Sciatic nerve (tissue), 2 donors: ENCODE data around the gene YRDC. TPM values are rescaled to one million over a fixed set of nuclear protein-coding genes. Genes with fewer than 3 reads are reported as not detected.

Experiments used
- ATAC-seq: fragments of 200-7000 bp; cut with Tn5 transposase; one replicate; pipeline ENCODE4 v1.9.1; 2020; ENCODE audit warnings: mild to moderate bottlenecking, moderate library complexity
- DNase-seq: peaks from one replicate; pipeline ENCODE4 v3.0.0-alpha.2; 2020; ENCODE audit warnings: low spot score
- intact Hi-C: fragments of 100-400 bp; cut with DNase I; formaldehyde crosslinking; loops from one replicate; pipeline ENCODE4 v1.14.2; 2022
- total RNA-seq: library from RNA; stranded (reverse); fragmentation: NEBNext Ultra II Directional; extraction: Animal tissue kit (Norgen Biotek cat#: 25700); gene quantifications from one replicate; pipeline ENCODE4 v1.2.1, GENCODE V29; 2021
- donor health status: DM: no; HTN: no; CAD: no.
- donor health status: DM: no; HTN: no; CAD: no.

The YRDC gene
- total RNA-seq, 1 donor from 2014 or later, result 8.1 TPM

DNA sequence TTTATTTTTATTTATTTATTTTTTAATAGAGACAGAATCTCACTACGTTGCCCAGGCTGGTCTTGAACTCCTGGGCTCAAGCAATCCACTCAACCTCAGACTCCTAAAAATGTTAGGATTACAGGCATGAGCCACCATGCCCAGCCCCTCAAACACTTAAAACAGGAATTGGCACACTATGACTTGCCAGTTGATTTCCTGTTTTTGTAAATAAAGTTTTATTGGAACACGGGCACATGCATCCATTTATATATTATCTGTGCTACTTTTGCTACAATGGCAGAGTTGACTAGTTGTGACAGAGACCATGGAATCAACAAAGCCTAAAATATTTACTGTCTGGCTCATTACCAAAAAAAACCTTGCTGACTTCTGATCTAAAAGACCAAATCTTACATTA, 16.0 kb upstream of the YRDC start:
- no peak for DNase-seq
- no peak for ATAC-seq
- intact Hi-C loops, result no loop called here

DNA sequence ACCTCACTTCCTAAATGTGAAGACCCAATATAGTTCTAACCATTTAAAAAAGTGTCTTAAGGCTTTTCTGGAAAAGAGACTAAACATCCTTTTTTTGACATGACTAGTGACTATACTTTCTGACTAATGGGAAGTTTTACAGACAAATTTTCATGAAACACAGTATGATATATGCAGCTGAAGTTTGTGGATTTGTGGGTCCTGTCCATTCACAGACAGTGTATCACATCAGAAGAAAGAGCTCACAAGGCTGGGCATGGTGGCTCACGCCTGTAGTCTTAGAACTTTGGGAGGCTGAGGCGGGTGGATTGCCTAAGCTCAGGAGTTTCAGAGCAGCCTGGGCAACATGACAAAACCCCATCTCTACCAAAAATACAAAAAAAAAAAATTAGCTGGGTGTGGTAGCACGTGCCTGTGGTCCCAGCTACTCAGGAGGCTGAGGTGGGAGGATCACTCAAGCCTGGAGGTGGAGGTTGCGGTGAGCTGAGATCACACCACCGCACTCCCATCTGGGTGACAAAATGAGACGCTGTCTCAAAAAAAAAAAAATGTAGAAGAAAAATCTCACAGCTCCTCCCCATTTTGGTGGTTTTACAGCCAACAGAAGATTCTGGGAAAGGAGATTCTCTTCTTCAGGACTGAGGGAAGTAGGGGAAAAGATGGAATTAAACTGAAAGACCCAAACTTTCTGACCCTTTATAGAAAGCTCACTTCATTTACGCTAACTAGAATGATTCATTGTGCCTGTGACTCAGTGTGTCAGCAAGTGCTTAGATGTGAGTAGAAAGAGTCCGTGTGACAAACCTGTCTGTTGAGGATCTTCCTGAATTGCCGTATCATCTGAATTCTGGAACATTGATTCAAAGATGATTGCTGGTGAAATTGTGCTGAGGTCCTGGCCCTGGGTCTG, 15.2 kb upstream of the YRDC start:
- intact Hi-C loops, result no loop called here
- ATAC-seq, result no peak
- DNase-seq, result no peak

GRCh38 chr1:37821481-37821880, 13.5 kb upstream of the YRDC start:
- DNase-seq, result no peak
- ATAC-seq, result no peak
- intact Hi-C loops, result no loop called here

GRCh38 chr1:37817481-37817880, 9.5 kb upstream of the YRDC start:
- intact Hi-C loops, result no loop called here

GRCh38 chr1:37814252-37814651, 6.2 kb upstream of the YRDC start:
- intact Hi-C loops, result no loop called here
- no peak for ATAC-seq
- no peak for DNase-seq

More at GRCh38 chr1:37817481-37817880, 9.5 kb upstream of the YRDC start:
- DNase-seq, result no peak
- ATAC-seq, result no peak

GRCh38 chr1:37813529-37814145, 5.6 kb upstream of the YRDC start:
- ATAC-seq (no peak), DNase-seq (no peak)
- intact Hi-C loops, result no loop called here

- no peak for DNase-seq
- no peak for ATAC-seq
- intact Hi-C loops, result no loop called here
Observed at GRCh38 chr1:37811027-37811655, 3.1 kb upstream of the YRDC start.

- intact Hi-C loops, result no loop called here
- no peak for DNase-seq
- ATAC-seq, result no peak
Observed at GRCh38 chr1:37809942-37810341, 1.9 kb upstream of the YRDC start.

DNA sequence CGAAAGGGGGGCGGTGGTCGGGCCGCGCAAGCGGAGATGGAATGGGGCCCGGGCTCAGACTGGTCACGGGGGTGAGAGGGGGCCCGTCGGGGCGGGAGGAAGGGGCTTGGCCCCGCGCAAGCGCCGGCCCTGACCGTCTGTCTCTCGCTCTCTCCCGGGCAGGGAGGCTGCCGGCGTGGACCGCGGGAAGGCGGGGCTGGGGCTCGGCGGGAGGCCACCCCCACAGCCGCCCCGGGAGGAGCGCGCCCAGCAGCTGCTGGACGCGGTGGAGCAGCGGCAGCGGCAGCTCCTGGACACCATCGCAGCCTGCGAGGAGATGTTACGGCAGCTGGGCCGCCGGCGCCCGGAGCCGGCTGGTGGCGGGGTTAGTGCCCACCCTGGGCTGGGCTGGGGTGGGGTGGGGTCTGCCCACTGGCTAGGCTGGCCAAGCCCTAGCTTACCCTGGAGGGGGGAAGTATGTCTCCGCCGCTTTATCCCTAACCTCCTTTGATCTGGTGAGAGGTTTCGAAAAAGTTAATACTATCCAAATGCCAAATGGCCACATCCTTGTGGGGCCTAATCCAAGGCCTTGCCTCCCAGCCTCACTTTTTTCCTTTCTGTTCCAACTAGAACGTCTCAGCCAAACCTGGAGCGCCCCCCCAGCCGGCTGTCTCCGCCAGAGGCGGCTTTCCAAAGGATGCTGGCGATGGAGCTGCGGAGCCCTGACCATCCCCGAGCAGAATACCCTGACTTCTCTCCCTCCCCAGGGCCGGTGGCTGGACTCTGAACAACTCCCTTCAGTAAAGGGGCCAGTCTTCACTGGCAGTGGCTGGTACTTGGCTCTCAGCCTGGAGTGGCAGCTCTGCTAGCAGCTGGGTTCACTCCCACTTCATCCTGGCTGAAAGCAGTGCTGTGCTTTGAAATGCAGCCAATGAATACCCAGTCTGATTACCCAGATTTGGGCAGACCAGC, 636 bp upstream of the YRDC start:
- peak; percentile 70 for DNase-seq
- intact Hi-C loops, result no loop called here
- peak; percentile 90 for ATAC-seq

- intact Hi-C loops, result no loop called here
- no peak for DNase-seq
- no peak for ATAC-seq
Observed at GRCh38 chr1:37807220-37807554, 821 bp downstream of the YRDC start.

DNA sequence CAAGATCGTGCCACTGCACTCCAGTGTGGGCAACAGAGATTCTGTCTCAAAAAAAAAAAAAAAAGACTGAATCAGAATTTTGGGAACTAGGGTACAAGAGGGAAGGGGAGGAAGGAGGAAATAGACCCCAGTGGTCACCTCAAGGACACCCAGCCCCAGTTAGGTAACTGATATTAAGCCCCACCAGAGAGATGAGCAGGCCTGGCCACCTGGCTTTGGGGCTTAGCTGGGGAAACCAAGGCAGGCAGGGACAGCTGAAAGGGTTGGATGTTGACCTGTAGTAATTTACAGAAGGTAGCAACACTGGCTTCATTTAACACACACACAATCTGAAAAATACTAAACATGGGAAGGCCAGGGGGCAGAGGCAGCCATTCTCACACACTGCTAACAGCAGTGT, 5.6 kb downstream of the YRDC start:
- DNase-seq (no peak), ATAC-seq (no peak)
- intact Hi-C loops, result no loop called here

- no peak for DNase-seq
- no peak for ATAC-seq
- intact Hi-C loops, result no loop called here
Observed at GRCh38 chr1:37797750-37798345, 10.2 kb downstream of the YRDC start.

DNA sequence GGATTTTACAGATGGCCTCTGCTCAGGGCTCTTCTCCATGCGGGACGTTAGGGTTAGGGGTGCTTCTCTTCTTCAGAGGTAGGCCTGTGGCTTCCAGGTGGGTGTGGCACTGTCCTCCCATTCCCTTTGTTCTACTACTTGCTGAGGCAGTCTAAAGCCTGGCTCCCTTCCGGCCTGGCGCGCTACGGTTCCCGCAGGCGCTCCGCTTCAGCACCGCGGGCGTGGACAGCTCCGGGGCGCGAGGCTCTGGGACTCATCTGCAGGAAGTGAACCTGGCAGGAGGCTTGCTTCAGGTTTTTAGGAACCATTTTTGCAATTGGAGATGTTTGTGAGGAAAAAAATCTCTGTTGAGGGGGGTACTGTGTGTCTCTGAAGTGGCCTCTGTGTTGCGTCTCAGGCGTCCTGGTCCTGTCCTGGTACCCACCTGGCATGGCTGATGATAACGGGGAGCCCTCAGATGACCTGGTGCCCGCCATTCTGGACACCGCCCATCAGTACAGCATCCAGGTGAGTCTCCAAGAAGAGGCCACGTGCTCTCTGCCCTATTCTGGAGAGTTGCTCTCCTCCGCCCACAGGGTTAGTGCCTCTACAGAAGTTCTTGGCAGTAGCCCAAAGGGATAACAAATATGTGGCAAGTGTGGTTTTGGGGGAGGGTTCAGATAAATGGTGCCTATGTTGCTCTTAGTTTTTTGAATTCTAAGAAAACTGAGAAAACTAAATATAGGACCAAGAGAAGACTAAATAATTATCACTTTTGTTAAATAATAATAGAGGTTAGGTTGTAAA, 12.5 kb downstream of the YRDC start:
- ATAC-seq (peak; percentile 74), DNase-seq (peak; percentile 73)
- intact Hi-C loops, result no loop called here

DNA sequence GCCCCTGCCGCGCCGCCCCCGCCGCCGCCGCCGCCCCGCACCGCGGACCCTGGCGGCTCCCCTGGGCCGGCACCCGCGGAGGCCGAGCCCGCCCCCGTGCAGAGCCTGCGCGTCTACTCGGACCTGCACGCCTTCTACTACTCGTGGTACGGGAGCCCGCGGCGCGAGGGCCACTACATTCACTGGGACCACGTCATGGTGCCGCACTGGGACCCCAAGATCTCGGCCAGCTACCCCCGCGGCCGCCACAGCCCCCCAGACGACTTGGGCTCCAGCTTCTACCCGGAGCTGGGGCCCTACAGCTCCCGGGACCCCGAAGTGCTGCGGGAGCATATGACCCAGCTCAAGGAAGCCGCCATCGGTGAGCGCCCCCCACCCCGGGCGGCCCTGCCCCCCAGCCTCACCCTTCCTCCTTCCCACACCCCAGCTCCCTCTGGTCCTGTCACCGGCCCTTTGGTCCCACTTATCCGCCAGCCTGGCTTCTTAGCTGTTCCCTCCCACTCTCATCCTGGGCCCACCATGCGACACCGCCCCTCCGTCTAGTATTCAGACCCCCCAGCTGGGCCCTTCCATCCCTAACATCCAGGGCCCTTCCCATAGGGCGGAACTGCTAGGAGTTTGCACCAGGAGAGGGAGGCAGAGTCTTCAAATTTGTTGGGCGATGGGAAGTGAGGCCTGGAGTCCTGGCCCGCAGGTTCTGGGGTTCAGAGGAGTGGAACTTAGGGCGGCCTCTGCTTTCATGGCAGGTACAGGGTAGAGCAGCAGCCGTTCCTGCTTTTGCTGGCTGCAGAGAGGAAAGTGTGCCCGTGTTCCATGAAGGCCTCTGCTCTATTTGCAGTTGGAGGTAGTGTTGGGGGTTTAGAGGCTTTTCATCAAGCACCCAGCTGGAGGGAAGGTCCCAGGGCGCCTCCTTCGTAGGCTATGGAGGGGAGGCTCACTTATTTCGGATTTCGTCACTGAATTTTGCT, 13.4 kb downstream of the YRDC start:
- no peak for DNase-seq
- no peak for ATAC-seq
- intact Hi-C loops, result no loop called here

GRCh38 chr1:37793773-37794371, 14.1 kb downstream of the YRDC start, which contains the start of gene MANEAL:
MANEAL (plus strand) TSS chr1:37793847; CDS start chr1:37794183, 336 bp downstream.
- intact Hi-C loops, result no loop called here
- DNase-seq, result no peak
- ATAC-seq, result peak; percentile 56

DNA sequence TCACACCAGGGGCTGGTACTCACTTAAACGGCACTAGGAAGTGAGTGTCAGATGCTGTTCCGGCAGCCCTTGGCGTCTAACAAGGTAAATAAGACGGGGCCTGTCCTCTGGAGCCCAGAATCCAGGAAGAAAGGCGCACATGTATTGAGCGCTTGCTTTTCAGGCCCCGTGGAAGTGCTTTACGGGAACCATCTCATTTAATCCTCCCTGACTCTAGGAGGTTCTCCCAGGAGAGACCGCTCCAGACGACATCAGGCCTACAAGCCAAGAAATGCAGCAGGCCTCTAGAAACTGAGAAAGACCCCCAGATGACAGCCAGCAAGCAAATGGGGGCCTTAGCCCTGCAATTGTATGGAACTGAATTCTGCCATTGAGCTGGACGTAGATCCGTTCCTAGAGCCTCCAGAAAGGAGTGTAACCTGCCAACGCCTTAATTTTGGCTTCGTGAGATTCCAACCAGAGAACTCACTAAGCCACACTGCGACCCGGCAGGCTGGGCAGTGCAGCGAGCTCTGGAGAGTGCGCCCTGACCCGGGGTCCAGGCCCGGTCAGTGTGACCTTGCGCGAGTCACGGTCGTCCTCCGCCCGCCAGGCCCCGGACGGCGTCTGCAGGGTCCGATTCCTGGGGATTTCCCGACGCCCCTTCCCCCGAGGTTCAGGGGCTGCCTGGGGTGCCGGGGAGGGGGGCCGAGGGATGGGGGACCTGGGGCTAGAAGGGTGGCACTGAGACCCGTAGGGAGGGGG, 14.9 kb downstream of the YRDC start:
- intact Hi-C loops, result no loop called here
- ATAC-seq (no peak), DNase-seq (no peak)
